GM10248 (cell line): ENCODE data around the gene GSG1L.

ENCODE experiments used
- CTCF ChIA-PET: fragments of 300-600 bp; sonication (Branson Sonifier 250); formaldehyde crosslinking; extraction: SDS; loops from one replicate; lab custom pipeline; 2021; ENCODE audit warnings: antibody characterized with exemption; lab: Yijun Ruan, JAX
- POLR2A ChIA-PET: fragments of 350-650 bp; sonication (Branson Sonifier 250); formaldehyde crosslinking; extraction: SDS; loops from one replicate; lab custom pipeline; 2020; ENCODE audit warnings: antibody characterized with exemption; lab: Yijun Ruan, JAX
- DNase-seq: peaks from one replicate; pipeline ENCODE4 v3.0.0; 2012; ENCODE audit errors: extremely low spot score
- TF ChIP-seq, protein P1 (sequence below): IDR thresholded peaks from 2 replicates; pipeline ENCODE4 v1.5.1; 2012; ENCODE audit warnings: mild to moderate bottlenecking, low read depth; ENCODE audit errors: extremely low read depth, missing control alignments, control extremely low read depth

Gene GSG1L

DNA sequence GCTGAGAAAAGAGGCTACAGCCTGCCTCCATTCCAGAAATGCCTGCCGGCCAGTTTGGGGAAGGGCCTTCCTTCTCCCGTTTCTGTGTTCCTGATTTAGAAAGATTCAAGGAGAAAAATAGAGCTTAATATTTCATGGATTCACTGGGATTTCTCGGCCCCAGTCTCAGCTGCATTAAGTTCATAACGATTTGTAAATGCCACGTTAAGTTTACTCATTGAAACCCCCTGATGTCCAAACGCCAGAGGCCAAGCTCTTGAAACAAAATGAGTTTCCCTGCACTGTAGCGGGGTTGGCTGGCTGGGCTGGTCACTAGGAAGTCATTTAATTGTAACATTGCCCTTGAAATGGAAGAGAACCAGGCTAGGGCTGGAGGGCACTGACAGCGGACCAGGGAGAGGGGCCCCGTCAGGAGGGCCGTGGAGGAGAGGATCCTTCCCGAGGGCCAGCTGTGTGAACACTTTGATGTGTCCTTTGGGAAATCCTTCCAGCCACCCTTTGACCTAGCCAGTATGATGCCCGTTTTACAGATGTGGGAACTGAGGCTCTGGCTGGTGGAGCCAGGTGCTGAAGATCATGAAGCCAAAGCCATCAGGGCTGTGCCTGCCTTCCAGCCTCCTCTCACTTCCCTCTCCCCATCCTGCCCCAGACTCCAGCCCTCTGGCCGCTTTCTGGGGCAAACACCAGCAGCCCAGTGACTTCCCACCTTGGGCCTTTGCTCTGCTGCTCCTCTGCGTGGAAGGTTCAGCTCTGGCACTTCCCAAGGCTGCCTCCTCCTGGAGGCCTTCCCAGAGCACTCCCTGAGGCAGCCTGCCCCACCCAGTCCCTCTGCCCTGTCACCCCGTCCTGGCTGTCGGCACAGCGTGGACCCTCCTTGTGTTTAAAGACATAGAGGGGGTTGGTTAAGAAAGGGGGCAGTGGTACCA, 293.0 kb downstream of the GSG1L start:
- DNase-seq = no peak
- TF ChIP-seq, protein P1, sequence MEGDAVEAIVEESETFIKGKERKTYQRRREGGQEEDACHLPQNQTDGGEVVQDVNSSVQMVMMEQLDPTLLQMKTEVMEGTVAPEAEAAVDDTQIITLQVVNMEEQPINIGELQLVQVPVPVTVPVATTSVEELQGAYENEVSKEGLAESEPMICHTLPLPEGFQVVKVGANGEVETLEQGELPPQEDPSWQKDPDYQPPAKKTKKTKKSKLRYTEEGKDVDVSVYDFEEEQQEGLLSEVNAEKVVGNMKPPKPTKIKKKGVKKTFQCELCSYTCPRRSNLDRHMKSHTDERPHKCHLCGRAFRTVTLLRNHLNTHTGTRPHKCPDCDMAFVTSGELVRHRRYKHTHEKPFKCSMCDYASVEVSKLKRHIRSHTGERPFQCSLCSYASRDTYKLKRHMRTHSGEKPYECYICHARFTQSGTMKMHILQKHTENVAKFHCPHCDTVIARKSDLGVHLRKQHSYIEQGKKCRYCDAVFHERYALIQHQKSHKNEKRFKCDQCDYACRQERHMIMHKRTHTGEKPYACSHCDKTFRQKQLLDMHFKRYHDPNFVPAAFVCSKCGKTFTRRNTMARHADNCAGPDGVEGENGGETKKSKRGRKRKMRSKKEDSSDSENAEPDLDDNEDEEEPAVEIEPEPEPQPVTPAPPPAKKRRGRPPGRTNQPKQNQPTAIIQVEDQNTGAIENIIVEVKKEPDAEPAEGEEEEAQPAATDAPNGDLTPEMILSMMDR = no peak
- CTCF ChIA-PET = interaction anchor here (0.9 to 2.0 kb wide), 2 partner anchors 10 to 131 kb away, joined by 4 to 6 read pairs; no protein-coding TSS in a partner anchor
- POLR2A ChIA-PET = no interaction called here

DNA sequence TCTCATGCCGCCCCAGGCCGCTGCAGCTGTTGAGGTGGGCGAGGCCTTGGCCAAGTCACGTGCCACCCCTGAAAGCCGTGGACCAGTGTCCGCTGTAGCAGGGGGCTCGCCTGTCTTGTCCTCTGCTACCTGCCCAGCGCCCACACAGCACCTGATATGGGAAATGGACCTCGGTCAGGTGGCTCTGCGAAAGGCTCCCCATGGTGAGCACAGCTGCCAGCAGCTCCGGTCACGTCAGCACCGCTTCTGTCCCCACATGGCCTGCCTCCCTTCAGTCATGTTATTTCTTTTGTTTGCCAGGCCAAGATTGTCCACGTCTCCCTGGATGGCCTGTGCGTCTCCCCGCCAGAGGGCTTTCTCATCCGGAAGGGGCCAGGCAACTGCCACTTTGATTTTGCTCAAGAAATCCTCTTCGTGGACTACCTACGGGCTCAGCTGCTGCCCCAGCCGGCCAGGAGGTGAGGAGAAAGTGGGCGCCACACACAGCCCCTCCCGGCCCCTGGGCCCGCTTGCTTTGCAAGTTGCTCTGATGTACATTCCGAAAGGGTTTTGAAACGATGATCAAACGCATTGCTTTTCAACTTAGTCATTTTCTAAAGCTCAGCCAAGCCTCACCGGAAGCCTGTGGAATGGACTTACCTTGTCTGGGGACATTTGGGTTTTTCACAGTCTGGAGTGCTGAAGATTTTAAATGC, 293.8 kb downstream of the GSG1L start:
- DNase-seq = no peak
- ChIA-PET CTCF (interaction anchor here (0.9 kb wide), 1 partner anchor 11 kb away, joined by 4 read pairs; no protein-coding TSS in a partner anchor), POLR2A (interaction anchor here (0.6 kb wide), 1 partner anchor 1949 kb away, joined by 3 read pairs; no protein-coding TSS in a partner anchor)
- TF ChIP-seq, protein P1 = no peak

DNA sequence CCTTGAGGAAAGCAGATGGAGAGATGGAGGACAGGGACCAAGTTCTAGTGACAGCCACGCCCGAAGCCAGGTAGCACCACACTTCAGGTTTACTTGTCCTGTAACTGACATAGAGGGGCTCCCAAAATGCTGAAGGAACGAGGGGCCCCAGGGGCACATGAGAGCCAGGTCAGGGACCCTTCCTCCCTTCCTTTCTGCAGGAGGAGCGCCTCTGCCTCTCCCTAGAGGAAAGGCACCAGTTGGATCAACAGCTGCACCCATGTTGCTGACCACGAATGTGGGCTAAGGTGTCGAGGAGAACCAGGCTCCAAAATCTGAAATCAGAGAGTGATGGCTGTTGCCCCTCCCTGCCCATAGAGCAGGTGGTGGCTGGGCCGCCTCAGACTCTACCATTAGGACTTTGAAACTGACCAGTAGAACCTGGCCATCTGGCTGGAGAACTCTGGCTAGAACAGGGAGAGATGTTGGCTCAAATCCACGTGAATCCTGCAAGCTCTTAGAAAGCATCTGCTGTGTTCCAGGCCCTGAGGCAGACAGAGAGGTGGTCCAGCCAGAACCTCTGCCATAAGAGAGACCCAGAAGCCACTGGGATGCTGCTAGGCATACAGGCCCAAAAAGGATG, 294.8 kb downstream of the GSG1L start:
- TF ChIP-seq, protein P1 = no peak
- CTCF ChIA-PET = no interaction called here
- POLR2A ChIA-PET = no interaction called here

DNA sequence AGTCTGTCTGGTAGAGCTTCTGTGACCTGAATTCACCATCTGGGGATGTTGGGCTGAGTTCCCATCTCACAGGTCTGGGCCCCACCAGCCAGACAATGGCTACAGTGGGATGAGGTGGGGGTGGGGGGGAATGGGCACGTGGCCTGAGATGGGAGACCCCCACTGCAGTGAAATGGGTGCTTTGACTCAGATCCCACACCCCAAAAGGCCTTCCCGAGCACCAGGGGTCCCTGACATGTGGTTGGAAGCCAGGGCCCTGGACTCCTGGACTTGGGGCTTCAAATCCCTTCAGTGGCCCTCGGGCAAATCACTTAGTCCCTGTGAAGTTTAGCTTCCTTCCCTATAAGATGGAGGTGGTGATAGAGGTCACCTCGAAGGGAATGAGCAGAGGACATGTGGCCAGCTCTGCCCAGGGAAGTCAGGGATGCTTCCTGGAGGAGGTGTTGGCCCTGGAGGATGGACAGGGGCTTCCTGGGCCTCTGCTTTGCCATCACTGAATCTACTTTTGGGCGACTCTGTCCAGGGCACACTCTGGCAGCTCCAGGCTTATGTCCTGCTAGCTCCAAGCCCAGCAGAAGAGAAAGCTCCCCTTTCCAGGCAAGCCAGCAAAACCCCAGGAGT, 295.4 kb downstream of the GSG1L start:
- POLR2A ChIA-PET = no interaction called here
- CTCF ChIA-PET = no interaction called here
- no peak for DNase-seq
- TF ChIP-seq, protein P1 = no peak

More for the DNA sequence above, 294.8 kb downstream of the GSG1L start:
- no peak for DNase-seq

DNA sequence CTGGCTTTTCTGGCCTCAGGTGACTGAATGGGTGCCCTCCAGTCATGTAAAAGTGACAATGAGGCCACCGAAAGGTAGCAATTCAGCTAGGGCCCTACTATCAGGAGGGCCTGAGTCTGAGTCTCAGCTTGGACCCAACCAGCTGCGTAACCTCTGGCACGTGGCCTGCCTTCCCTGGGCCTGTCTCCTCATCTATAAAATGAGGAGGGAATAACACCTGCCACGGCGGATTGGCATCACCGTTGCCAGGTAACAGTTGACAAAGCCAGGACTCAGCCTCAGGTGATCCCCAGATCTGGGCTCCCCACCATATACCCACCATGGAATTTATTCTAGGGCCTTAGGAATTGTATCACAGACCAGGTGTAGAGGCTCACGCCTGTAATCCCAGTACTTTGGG, 296.4 kb downstream of the GSG1L start:
- TF ChIP-seq, protein P1 = no peak
- ChIA-PET POLR2A (no interaction called here), CTCF (no interaction called here)
- no peak for DNase-seq

DNA sequence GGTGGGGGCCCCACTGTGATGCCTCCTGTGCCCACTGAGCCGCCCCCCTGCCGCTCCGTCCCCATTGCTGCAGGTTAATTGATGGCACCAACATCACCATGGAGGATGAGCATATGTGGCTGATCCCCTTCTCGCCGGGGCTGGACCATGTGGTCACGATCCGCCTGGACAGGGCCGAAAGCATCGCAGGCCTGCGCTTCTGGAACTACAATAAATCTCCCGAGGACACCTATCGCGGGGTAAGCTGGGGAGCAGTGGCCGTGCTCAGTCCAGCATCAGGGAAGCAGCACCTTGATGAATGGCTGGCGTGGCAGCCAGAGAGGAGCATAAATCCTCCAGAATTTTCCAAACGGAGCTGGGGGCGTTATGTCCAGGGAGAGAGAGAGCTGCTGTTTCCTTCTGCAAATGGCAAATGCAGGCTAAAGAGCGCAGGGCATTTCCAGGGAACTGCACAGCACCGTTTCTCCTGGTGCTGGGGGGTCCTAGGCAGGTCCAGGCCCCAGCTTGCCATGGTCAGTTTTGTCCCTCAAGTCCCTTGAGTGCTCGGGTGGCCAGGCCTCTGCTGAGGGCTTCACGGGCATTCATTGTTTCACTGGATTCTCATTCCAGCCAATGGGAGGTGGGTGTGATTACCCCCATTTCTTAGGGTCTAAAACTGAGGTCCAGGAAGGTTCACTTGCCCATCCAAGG, 297.1 kb downstream of the GSG1L start:
- no peak for DNase-seq
- ChIA-PET POLR2A (no interaction called here), CTCF (interaction anchor here (1.1 to 1.8 kb wide), 2 partner anchors 7 to 13 kb away, joined by 3 to 8 read pairs; no protein-coding TSS in a partner anchor)
- TF ChIP-seq, protein P1 = no peak
